Vagina (tissue), 2 donors: ENCODE results near the gene VPS39. TPM values are rescaled to one million over a fixed set of nuclear protein-coding genes. Genes with fewer than 3 reads are reported as not detected.

Experiments
- DNase-seq, 2 donors: peaks; one replicate each; pipeline ENCODE4 v3.0.0-alpha.2; 2017; ENCODE audit errors: extremely low spot score in 2 of 2
- H3K27ac ChIP-seq: fragments of 200-600 bp; sonication (generic); one replicate; pipeline ENCODE4 v1.5.1; 2019
- H3K27me3 ChIP-seq: fragments of 200-600 bp; sonication (generic); one replicate; pipeline ENCODE4 v1.5.1; 2019
- H3K36me3 ChIP-seq, 2 donors: fragments of 200-600 bp; sonication (generic); one replicate each; pipeline ENCODE4 v1.5.1; 2017 to 2019
- H3K4me1 ChIP-seq: fragments of 200-600 bp; sonication (generic); one replicate; pipeline ENCODE4 v1.5.1; 2019
- H3K4me3 ChIP-seq, 2 donors: fragments of 200-600 bp; sonication (generic); 1 replicate in 1 of 2; 2 replicates in 1 of 2; pipeline ENCODE4 v1.5.1; 2016 to 2019
- H3K9me3 ChIP-seq: fragments of 200-600 bp; sonication (generic); one replicate; pipeline ENCODE4 v1.5.1; 2019
- CTCF ChIP-seq, 3 experiments: fragments of 450-650 bp in 2 of 3; fragments of 200-600 bp in 1 of 3; sonication (generic) in 1 of 3; IDR thresholded peaks; one replicate each; pipeline ENCODE4 v1.5.1; 2017 to 2019; ENCODE audit warnings: antibody characterized with exemption in 3 of 3, mild to moderate bottlenecking in 2 of 3, moderate library complexity in 2 of 3
- POLR2A ChIP-seq, 2 donors: fragments of 450-650 bp; IDR thresholded peaks; one replicate each; pipeline ENCODE4 v1.6.1; 2017; ENCODE audit warnings: antibody characterized with exemption in 2 of 2, mild to moderate bottlenecking in 2 of 2, moderate library complexity in 2 of 2
- POLR2AphosphoS5 ChIP-seq, 2 donors: sonication (generic); formaldehyde crosslinking; IDR thresholded peaks; one replicate each; pipeline ENCODE4 v1.9.0; 2017; ENCODE audit warnings: antibody characterized with exemption in 2 of 2, mild to moderate bottlenecking in 2 of 2, low read depth in 1 of 2; ENCODE audit not compliant: insufficient read depth in 1 of 2
- intact Hi-C: fragments of 100-400 bp; cut with DNase I; formaldehyde crosslinking; loops from one replicate; pipeline ENCODE4 v1.15.1; 2023
- total RNA-seq: library from RNA; depleted of rRNA; stranded (reverse); fragments of >200 nt; gene quantifications from one replicate; pipeline ENCODE4 v1.2.3, GENCODE V29; 2016

Gene VPS39
- total RNA-seq, 1 donor from 2014 or later: 85.2 TPM

GRCh38 chr15:42121021-42121420 is 87.1 kb downstream of the VPS39 start:
- H3K27me3 ChIP-seq: no peaks in the 10 kb centered on the region
- H3K27ac ChIP-seq: no peak overlapping the region
- DNase-seq: no peak
- H3K36me3 ChIP-seq: no peaks in the 10 kb centered on the region
- TF ChIP-seq POLR2AphosphoS5 (IDR thresholded peaks at IDR 0.05; ENCODE audit: insufficient read depth in 1 of 2, low read depth in 1 of 2) (no peak), POLR2A (IDR thresholded peaks at IDR 0.05) (no peak), CTCF (IDR thresholded peaks at IDR 0.05) (no peak)
- intact Hi-C loops: no loop called here
- peaks cover 10% of the 10 kb centered on the region for H3K4me1 ChIP-seq
- H3K9me3 ChIP-seq: no peaks in the 10 kb centered on the region
- no peak overlapping the region for H3K4me3 ChIP-seq

GRCh38 chr15:42120285-42120684 is 87.8 kb downstream of the VPS39 start:
- Histone ChIP-seq H3K4me3 (no peak overlapping the region), H3K36me3 (no peaks in the 10 kb centered on the region), H3K27me3 (no peaks in the 10 kb centered on the region), H3K9me3 (no peaks in the 10 kb centered on the region), H3K4me1 (peaks cover 10% of the 10 kb centered on the region), H3K27ac (no peak overlapping the region)
- DNase-seq: no peak
- intact Hi-C loops: no loop called here
- TF ChIP-seq CTCF (IDR thresholded peaks at IDR 0.05) (no peak), POLR2AphosphoS5 (IDR thresholded peaks at IDR 0.05; ENCODE audit: insufficient read depth in 1 of 2, low read depth in 1 of 2) (no peak), POLR2A (IDR thresholded peaks at IDR 0.05) (no peak)

DNA sequence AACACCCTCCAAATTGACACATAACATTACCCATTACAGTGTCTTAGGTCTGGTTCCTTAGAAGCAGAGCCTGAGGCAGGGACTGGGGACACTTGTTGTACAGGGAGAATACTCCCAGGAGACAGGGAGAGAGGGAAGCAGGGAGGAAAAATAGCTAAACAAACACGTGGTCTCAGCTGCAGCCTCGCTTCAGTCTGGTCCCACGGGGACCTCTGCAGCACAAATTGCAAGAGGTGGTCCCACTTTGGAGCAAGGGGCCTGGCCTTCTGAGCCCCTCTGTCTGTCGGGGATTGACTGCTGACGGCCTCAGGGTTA is 88.7 kb downstream of the VPS39 start:
- TF ChIP-seq CTCF (IDR thresholded peaks at IDR 0.05): no peak
- no peak for TF ChIP-seq POLR2A (IDR thresholded peaks at IDR 0.05)
- no peak for TF ChIP-seq POLR2AphosphoS5 (IDR thresholded peaks at IDR 0.05; ENCODE audit: insufficient read depth in 1 of 2, low read depth in 1 of 2)
- DNase-seq: no peak
- peaks cover 10% of the 10 kb centered on the region for H3K4me1 ChIP-seq
- no peak overlapping the region for H3K27ac ChIP-seq
- no peaks in the 10 kb centered on the region for H3K9me3 ChIP-seq
- no peak overlapping the region for H3K4me3 ChIP-seq
- intact Hi-C loops: no loop called here
- no peaks in the 10 kb centered on the region for H3K36me3 ChIP-seq
- no peaks in the 10 kb centered on the region for H3K27me3 ChIP-seq

- Histone ChIP-seq H3K27me3 (no peaks in the 10 kb centered on the region), H3K36me3 (no peaks in the 10 kb centered on the region), H3K4me3 (no peak overlapping the region), H3K9me3 (no peaks in the 10 kb centered on the region), H3K27ac (no peak overlapping the region), H3K4me1 (peaks cover 10% of the 10 kb centered on the region)
- TF ChIP-seq CTCF (IDR thresholded peaks at IDR 0.05) (no peak), POLR2AphosphoS5 (IDR thresholded peaks at IDR 0.05; ENCODE audit: insufficient read depth in 1 of 2, low read depth in 1 of 2) (peak in 1 of 2 donors; percentile 14), POLR2A (IDR thresholded peaks at IDR 0.05) (no peak)
- no peak for DNase-seq
- intact Hi-C loops: no loop called here
These were observed 89.3 kb downstream of the VPS39 start for GRCh38 chr15:42118650-42119445.

- H3K27ac ChIP-seq: no peak overlapping the region
- H3K4me1 ChIP-seq: no peaks in the 10 kb centered on the region
- DNase-seq: no peak
- H3K36me3 ChIP-seq: no peaks in the 10 kb centered on the region
- H3K4me3 ChIP-seq: no peak overlapping the region
- H3K9me3 ChIP-seq: no peaks in the 10 kb centered on the region
- H3K27me3 ChIP-seq: no peaks in the 10 kb centered on the region
- intact Hi-C loops: no loop called here
- TF ChIP-seq POLR2A (IDR thresholded peaks at IDR 0.05) (no peak), CTCF (IDR thresholded peaks at IDR 0.05) (no peak), POLR2AphosphoS5 (IDR thresholded peaks at IDR 0.05; ENCODE audit: insufficient read depth in 1 of 2, low read depth in 1 of 2) (no peak)
These were observed 96.2 kb downstream of the VPS39 start for GRCh38 chr15:42111924-42112323.
